ENCODE results near the gene AOX1. TPM values are rescaled to one million over a fixed set of nuclear protein-coding genes. Genes with fewer than 3 reads are reported as not detected.
A peak's percentile ranks its signal among the peaks of the same experiment; 100 is the strongest.

AOX1 gene
- total and polyA plus RNA-seq, 4 donors, result 9.9 to 1,131 (median 486) TPM

DNA sequence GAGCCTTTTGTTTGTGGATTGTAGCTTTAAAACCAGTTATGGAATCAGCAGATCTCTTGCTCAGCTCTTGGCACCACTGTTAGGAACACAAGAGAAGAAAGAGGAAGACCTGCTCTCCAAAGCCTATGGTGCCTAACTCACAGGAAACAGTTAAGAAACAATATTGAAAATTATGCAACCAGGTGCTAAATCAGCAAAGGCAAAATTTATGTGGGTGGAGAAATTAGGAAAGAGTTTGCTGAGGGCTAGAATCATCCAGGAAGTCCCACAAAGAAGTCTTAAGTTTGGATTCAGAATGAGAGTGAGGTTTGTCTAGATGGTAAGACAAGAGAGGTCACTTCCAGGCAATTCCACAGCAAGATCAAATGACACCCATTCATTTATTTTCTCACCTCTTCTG is 49.4 kb downstream of the AOX1 start:
- H3K27ac ChIP-seq (ENCODE audit: low read depth in 1 of 2, low read length in 2 of 2), result peak overlapping the region; percentile 56 to 74
- peaks cover 11 to 74% (median 54%) of the 10 kb centered on the region in 4 donors for H3K36me3 ChIP-seq (ENCODE audit: control insufficient read depth in 4 of 4, insufficient read depth in 3 of 4, low read depth in 1 of 4, low read length in 3 of 4)
- TF ChIP-seq NR2F2 (IDR thresholded peaks at IDR 0.05) (no peak), RAD21 (IDR thresholded peaks at IDR 0.05) (peak in 1 of 2 donors; percentile 4), YY1 (IDR thresholded peaks at IDR 0.05) (peak; percentile 26), TAF1 (conservative IDR thresholded peaks at IDR 0.05) (no peak), FOXA1 (IDR thresholded peaks at IDR 0.05) (no peak), GABPA (IDR thresholded peaks at IDR 0.05 in 1 of 2, conservative IDR thresholded peaks at IDR 0.05 in 1 of 2) (no peak), FOXA2 (IDR thresholded peaks at IDR 0.05) (no peak), SP1 (IDR thresholded peaks at IDR 0.05) (no peak), JUND (IDR thresholded peaks at IDR 0.05) (peak in 1 of 2 donors; percentile 16), RXRA (IDR thresholded peaks at IDR 0.05) (peak in 1 of 2 donors; percentile 34), HNF4A (conservative IDR thresholded peaks at IDR 0.05) (peak in 1 of 2 donors; percentile 11), EGR1 (IDR thresholded peaks at IDR 0.05; ENCODE audit: low read depth in 2 of 2) (peak; percentile 53 to 75), HNF4G (IDR thresholded peaks at IDR 0.05) (no peak)
- TF ChIP-seq, protein P1, sequence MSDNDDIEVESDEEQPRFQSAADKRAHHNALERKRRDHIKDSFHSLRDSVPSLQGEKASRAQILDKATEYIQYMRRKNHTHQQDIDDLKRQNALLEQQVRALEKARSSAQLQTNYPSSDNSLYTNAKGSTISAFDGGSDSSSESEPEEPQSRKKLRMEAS (IDR thresholded peaks at IDR 0.05), result no peak
- TF ChIP-seq, protein P2, sequence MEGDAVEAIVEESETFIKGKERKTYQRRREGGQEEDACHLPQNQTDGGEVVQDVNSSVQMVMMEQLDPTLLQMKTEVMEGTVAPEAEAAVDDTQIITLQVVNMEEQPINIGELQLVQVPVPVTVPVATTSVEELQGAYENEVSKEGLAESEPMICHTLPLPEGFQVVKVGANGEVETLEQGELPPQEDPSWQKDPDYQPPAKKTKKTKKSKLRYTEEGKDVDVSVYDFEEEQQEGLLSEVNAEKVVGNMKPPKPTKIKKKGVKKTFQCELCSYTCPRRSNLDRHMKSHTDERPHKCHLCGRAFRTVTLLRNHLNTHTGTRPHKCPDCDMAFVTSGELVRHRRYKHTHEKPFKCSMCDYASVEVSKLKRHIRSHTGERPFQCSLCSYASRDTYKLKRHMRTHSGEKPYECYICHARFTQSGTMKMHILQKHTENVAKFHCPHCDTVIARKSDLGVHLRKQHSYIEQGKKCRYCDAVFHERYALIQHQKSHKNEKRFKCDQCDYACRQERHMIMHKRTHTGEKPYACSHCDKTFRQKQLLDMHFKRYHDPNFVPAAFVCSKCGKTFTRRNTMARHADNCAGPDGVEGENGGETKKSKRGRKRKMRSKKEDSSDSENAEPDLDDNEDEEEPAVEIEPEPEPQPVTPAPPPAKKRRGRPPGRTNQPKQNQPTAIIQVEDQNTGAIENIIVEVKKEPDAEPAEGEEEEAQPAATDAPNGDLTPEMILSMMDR (IDR thresholded peaks at IDR 0.05; ENCODE audit: low read depth, low read length, missing input control), result no peak
- TF ChIP-seq, protein P3, sequence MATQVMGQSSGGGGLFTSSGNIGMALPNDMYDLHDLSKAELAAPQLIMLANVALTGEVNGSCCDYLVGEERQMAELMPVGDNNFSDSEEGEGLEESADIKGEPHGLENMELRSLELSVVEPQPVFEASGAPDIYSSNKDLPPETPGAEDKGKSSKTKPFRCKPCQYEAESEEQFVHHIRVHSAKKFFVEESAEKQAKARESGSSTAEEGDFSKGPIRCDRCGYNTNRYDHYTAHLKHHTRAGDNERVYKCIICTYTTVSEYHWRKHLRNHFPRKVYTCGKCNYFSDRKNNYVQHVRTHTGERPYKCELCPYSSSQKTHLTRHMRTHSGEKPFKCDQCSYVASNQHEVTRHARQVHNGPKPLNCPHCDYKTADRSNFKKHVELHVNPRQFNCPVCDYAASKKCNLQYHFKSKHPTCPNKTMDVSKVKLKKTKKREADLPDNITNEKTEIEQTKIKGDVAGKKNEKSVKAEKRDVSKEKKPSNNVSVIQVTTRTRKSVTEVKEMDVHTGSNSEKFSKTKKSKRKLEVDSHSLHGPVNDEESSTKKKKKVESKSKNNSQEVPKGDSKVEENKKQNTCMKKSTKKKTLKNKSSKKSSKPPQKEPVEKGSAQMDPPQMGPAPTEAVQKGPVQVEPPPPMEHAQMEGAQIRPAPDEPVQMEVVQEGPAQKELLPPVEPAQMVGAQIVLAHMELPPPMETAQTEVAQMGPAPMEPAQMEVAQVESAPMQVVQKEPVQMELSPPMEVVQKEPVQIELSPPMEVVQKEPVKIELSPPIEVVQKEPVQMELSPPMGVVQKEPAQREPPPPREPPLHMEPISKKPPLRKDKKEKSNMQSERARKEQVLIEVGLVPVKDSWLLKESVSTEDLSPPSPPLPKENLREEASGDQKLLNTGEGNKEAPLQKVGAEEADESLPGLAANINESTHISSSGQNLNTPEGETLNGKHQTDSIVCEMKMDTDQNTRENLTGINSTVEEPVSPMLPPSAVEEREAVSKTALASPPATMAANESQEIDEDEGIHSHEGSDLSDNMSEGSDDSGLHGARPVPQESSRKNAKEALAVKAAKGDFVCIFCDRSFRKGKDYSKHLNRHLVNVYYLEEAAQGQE (IDR thresholded peaks at IDR 0.05), result peak; percentile 50
- TF ChIP-seq, protein P4, sequence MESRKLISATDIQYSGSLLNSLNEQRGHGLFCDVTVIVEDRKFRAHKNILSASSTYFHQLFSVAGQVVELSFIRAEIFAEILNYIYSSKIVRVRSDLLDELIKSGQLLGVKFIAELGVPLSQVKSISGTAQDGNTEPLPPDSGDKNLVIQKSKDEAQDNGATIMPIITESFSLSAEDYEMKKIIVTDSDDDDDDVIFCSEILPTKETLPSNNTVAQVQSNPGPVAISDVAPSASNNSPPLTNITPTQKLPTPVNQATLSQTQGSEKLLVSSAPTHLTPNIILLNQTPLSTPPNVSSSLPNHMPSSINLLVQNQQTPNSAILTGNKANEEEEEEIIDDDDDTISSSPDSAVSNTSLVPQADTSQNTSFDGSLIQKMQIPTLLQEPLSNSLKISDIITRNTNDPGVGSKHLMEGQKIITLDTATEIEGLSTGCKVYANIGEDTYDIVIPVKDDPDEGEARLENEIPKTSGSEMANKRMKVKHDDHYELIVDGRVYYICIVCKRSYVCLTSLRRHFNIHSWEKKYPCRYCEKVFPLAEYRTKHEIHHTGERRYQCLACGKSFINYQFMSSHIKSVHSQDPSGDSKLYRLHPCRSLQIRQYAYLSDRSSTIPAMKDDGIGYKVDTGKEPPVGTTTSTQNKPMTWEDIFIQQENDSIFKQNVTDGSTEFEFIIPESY (IDR thresholded peaks at IDR 0.05), result no peak
- TF ChIP-seq, protein P5, sequence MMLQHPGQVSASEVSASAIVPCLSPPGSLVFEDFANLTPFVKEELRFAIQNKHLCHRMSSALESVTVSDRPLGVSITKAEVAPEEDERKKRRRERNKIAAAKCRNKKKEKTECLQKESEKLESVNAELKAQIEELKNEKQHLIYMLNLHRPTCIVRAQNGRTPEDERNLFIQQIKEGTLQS (IDR thresholded peaks at IDR 0.05), result no peak
- no peaks in the 10 kb centered on the region for H3K27me3 ChIP-seq (ENCODE audit: control insufficient read depth in 4 of 4, insufficient read depth in 4 of 4, low read length in 3 of 4)
- H3K4me1 ChIP-seq (ENCODE audit: control insufficient read depth in 4 of 4, insufficient read depth in 4 of 4, low read length in 3 of 4), result peaks cover 0 to 5% (median 1%) of the 10 kb centered on the region in 4 donors
- H3K9ac ChIP-seq (ENCODE audit: low read depth in 1 of 2, low read length in 2 of 2), result no peak overlapping the region
- DNase-seq (ENCODE audit: low spot score), result no peak
- no peak overlapping the region for H3K4me3 ChIP-seq (ENCODE audit: low read depth in 1 of 3, low read length in 3 of 3)
- no peaks in the 10 kb centered on the region for H3K9me3 ChIP-seq (ENCODE audit: control insufficient read depth in 4 of 4, low read length in 3 of 4)

All from liver (tissue), 9 donors.